PC-3 (cell line): Measurements from ENCODE around the gene ABHD16A. TPM values are rescaled to one million over a fixed set of nuclear protein-coding genes. Genes with fewer than 3 reads are reported as not detected.

Experiments
- ATAC-seq: fragments of 200-7000 bp; cut with Tn5 transposase; 2 replicates; pipeline ENCODE4 v1.9.1; 2020; ENCODE audit warnings: mild to moderate bottlenecking, moderate library complexity
- BruUV-seq: library from RNA; stranded (reverse); fragments of 400-500 nt; replicated peaks from 2 replicates; lab custom pipeline; 2021; lab: Mats Ljungman, UMichigan
- CTCF ChIA-PET: fragments of 300-600 bp; sonication (Branson Sonifier 250); formaldehyde crosslinking; loops from one replicate; lab custom pipeline; 2022; ENCODE audit warnings: antibody characterized with exemption; lab: Charles Lee
- POLR2A ChIA-PET: fragments of 300-600 bp; sonication (Branson Sonifier 250); formaldehyde crosslinking; loops from one replicate; lab custom pipeline; 2022; ENCODE audit warnings: antibody characterized with exemption; ENCODE audit not compliant: unreplicated experiment; lab: Charles Lee
- DNase-seq: peaks from one replicate; pipeline ENCODE4 v3.0.0-alpha.2; 2015
- H2AFZ ChIP-seq: fragments of 300-600 bp; sonication (generic); 2 replicates; pipeline ENCODE4 v1.6.0; 2016; ENCODE audit warnings: antibody characterized with exemption, low read length
- H3F3A ChIP-seq: fragments of 300-600 bp; sonication (generic); one replicate; pipeline ENCODE4 v1.6.0; 2017; ENCODE audit warnings: antibody characterized with exemption, low read length, control low read depth, mild to moderate bottlenecking; ENCODE audit not compliant: unreplicated experiment
- H3K27ac ChIP-seq: fragments of 300-600 bp; sonication (generic); 2 replicates; pipeline ENCODE4 v1.5.1; 2016; ENCODE audit warnings: mild to moderate bottlenecking, low read length
- H3K27me3 ChIP-seq: fragments of 300-600 bp; sonication (generic); 2 replicates; pipeline ENCODE4 v1.6.1; 2016; ENCODE audit warnings: low read length, mixed read lengths
- H3K36me3 ChIP-seq: fragments of 300-600 bp; sonication (generic); 2 replicates; pipeline ENCODE4 v1.6.1; 2016; ENCODE audit warnings: low read depth, mixed run types, low read length, mixed read lengths
- H3K4me1 ChIP-seq: fragments of 300-600 bp; sonication (generic); 2 replicates; pipeline ENCODE4 v1.5.1; 2016; ENCODE audit warnings: low read length; ENCODE audit not compliant: insufficient read depth
- H3K4me2 ChIP-seq: fragments of 300-600 bp; sonication (generic); 2 replicates; pipeline ENCODE4 v1.6.0; 2016; ENCODE audit warnings: low read length
- H3K4me3 ChIP-seq: fragments of 300-600 bp; sonication (generic); 2 replicates; pipeline ENCODE4 v1.5.1; 2016; ENCODE audit warnings: mild to moderate bottlenecking, low read length, mixed read lengths
- H3K79me2 ChIP-seq: fragments of 300-600 bp; sonication (generic); 2 replicates; pipeline ENCODE4 v1.6.1; 2017; ENCODE audit warnings: low read length, mixed read lengths
- H3K9ac ChIP-seq: fragments of 300-600 bp; sonication (generic); 2 replicates; pipeline ENCODE4 v1.6.0; 2016; ENCODE audit warnings: mild to moderate bottlenecking, low read length
- H3K9me2 ChIP-seq: fragments of 300-600 bp; sonication (generic); replicated peaks from 2 replicates; pipeline ENCODE4 v1.6.1; 2016; ENCODE audit warnings: mixed run types, low read length, mixed read lengths
- H3K9me3 ChIP-seq: fragments of 300-600 bp; sonication (generic); 2 replicates; pipeline ENCODE4 v1.6.1; 2016; ENCODE audit warnings: low read length, mixed read lengths
- H4K20me1 ChIP-seq: fragments of 300-600 bp; sonication (generic); 2 replicates; pipeline ENCODE4 v1.6.1; 2016; ENCODE audit warnings: low read length, mixed read lengths
- EZH2 ChIP-seq: fragments of 300-600 bp; sonication (generic); IDR thresholded peaks from one replicate; pipeline ENCODE4 v1.6.1; 2017; ENCODE audit warnings: antibody characterized with exemption, mild to moderate bottlenecking, low read length; ENCODE audit not compliant: unreplicated experiment
- EZH2phosphoT487 ChIP-seq: fragments of 300-600 bp; sonication (generic); IDR thresholded peaks from 2 replicates; pipeline ENCODE4 v1.6.1; 2018; ENCODE audit warnings: mild to moderate bottlenecking, antibody characterized with exemption, low read length, borderline replicate concordance
- intact Hi-C: fragments of 100-400 bp; cut with micrococcal nuclease; formaldehyde crosslinking; loops from 2 replicates; pipeline ENCODE4 v1.9.0; 2023
- total RNA-seq: library from RNA; depleted of rRNA; stranded (reverse); fragments of >200 nt; gene quantifications from 2 replicates; pipeline ENCODE4 v1.2.3, GENCODE V29; 2014
- TF ChIP-seq, protein P1 (sequence below): fragments of 300-600 bp; sonication (generic); conservative IDR thresholded peaks from 2 replicates; pipeline ENCODE4 v1.5.1; 2017; ENCODE audit warnings: antibody characterized with exemption, low read depth, mild to moderate bottlenecking, low read length

The ABHD16A gene
- total RNA-seq, 1 experiment from 2014 or later: 52.0 TPM

DNA sequence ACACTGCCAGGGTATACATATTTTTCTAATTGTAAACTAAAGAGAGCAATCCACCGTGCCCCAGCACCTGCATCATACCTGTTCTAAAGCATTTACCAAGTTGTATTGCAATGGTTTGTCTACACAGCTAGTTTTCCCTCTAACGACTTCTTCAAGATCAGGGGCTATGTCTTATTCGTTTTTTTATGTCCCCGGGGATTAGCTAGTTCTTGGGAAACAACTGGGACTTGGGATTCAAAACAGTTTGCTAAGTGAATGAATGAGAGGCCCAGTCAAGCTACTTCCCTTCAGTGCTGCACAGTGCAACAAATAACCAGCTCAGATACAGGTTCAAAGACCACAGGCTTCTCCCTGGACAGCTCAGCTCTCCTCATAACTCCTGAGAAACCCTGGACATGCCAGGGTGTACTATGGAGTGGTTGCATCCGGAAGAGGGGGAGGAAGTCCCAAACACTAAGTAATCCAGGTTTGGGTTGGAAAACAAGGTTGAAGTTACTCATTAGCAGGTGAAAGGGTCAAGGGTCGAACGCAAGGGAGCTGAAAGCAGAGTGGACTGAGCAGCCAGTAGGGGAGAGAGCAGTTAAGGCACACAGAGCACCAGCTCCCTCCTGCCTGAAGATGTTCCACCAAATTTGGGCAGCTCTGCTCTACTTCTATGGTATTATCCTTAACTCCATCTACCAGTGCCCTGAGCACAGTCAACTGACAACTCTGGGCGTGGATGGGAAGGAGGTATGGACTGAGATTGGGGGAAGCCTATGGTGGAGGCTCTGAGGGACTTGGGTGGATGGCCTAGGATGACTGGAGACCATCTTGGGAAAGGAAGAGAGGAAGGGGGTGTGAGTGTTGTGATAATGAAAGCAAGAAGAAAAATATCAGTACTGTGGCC lies 47.5 kb downstream of the ABHD16A start, which contains the start of gene APOM:
Gene APOM (plus strand): TSS at position 546 of the 889 bp plus-strand sequence. CDS start 73 bp downstream, at position 619.
- 0 out of 2 replicates have a peak, but pooled peaks cover 5% of the 10 kb centered on the region for H3K36me3 ChIP-seq
- no peaks in the 10 kb centered on the region for H3K27me3 ChIP-seq
- H3K79me2 ChIP-seq: peaks cover 53% of the 10 kb centered on the region

GRCh38 chr6:31654574-31655348 lies 48.4 kb downstream of the ABHD16A start:
- no TSS peak for BruUV-seq
- Histone ChIP-seq H3K79me2 (peaks cover 53% of the 10 kb centered on the region), H3K9me2 (no peaks in the 10 kb centered on the region), H3F3A (no peaks in the 10 kb centered on the region), H3K4me1 (peaks cover 41% of the 10 kb centered on the region), H3K27me3 (no peaks in the 10 kb centered on the region), H3K36me3 (peaks cover 8% of the 10 kb centered on the region; the same call in 1 of the 2 replicates), H2AFZ (no peak overlapping the region), H4K20me1 (peaks cover 4% of the 10 kb centered on the region; the same call in 1 of the 2 replicates), H3K4me2 (no peak overlapping the region), H3K9me3 (no peaks in the 10 kb centered on the region), H3K27ac (no peak overlapping the region), H3K4me3 (no peak overlapping the region), H3K9ac (no peak overlapping the region)
- TF ChIP-seq EZH2phosphoT487: no peak
- TF ChIP-seq, protein P1, sequence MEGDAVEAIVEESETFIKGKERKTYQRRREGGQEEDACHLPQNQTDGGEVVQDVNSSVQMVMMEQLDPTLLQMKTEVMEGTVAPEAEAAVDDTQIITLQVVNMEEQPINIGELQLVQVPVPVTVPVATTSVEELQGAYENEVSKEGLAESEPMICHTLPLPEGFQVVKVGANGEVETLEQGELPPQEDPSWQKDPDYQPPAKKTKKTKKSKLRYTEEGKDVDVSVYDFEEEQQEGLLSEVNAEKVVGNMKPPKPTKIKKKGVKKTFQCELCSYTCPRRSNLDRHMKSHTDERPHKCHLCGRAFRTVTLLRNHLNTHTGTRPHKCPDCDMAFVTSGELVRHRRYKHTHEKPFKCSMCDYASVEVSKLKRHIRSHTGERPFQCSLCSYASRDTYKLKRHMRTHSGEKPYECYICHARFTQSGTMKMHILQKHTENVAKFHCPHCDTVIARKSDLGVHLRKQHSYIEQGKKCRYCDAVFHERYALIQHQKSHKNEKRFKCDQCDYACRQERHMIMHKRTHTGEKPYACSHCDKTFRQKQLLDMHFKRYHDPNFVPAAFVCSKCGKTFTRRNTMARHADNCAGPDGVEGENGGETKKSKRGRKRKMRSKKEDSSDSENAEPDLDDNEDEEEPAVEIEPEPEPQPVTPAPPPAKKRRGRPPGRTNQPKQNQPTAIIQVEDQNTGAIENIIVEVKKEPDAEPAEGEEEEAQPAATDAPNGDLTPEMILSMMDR: no peak
- TF ChIP-seq EZH2: no peak
- ATAC-seq: no peak
- no peak for DNase-seq
- ChIA-PET CTCF (no interaction called here), POLR2A (no interaction called here)
- intact Hi-C loops: no loop called here

More for the DNA sequence above, 47.5 kb downstream of the ABHD16A start, which contains the start of gene APOM:
- DNase-seq (no peak), ATAC-seq (no peak)
- no peak within 1 kb of the TSS for H3K27ac ChIP-seq
- intact Hi-C loops: no loop called here
- H3K9me2 ChIP-seq: no peaks in the 10 kb centered on the region
- no peak within 1 kb of the TSS for H2AFZ ChIP-seq
- no peak within 1 kb of the TSS for H3K4me2 ChIP-seq
- H3K9ac ChIP-seq: no peak within 1 kb of the TSS
- ChIA-PET CTCF (no interaction called here), POLR2A (no interaction called here)
- peaks cover 4% of the 10 kb centered on the region; the same call in 1 of the 2 replicates for H4K20me1 ChIP-seq
- no peak for TF ChIP-seq EZH2phosphoT487
- TF ChIP-seq, protein P1: no peak
- TF ChIP-seq EZH2: no peak
- peaks cover 44% of the 10 kb centered on the region for H3K4me1 ChIP-seq
- no peaks in the 10 kb centered on the region for H3F3A ChIP-seq
- no peaks in the 10 kb centered on the region for H3K9me3 ChIP-seq
- no TSS peak for BruUV-seq
- H3K4me3 ChIP-seq: no peak within 1 kb of the TSS
